Liver (tissue), 9 donors: Measurements from ENCODE around the gene TOM1L2. TPM values are rescaled to one million over a fixed set of nuclear protein-coding genes. Genes with fewer than 3 reads are reported as not detected.

Experiments used
- DNase-seq: peaks from one replicate; pipeline ENCODE4 v3.0.0-alpha.2; 2017; ENCODE audit warnings: low spot score
- H3K27ac ChIP-seq, 2 donors: one replicate each; pipeline ENCODE4 v1.7.0; 2013; ENCODE audit warnings: inconsistent platforms in 2 of 2, low read length in 2 of 2, control low read depth in 1 of 2, low read depth in 1 of 2, mild to moderate bottlenecking in 1 of 2
- H3K27me3 ChIP-seq, 4 donors: one replicate each; pipeline versions ENCODE4 v1.6.1 to v1.7.0; 2013; ENCODE audit warnings: low read length in 3 of 4, inconsistent platforms in 1 of 4, mild to moderate bottlenecking in 1 of 4, moderate library complexity in 1 of 4; ENCODE audit not compliant: control insufficient read depth in 4 of 4, insufficient read depth in 4 of 4
- H3K36me3 ChIP-seq, 4 donors: one replicate each; pipeline versions ENCODE4 v1.6.1 to v1.7.0; 2013; ENCODE audit warnings: low read length in 3 of 4, mild to moderate bottlenecking in 3 of 4, low read depth in 1 of 4, moderate library complexity in 1 of 4; ENCODE audit not compliant: control insufficient read depth in 4 of 4, insufficient read depth in 3 of 4
- H3K4me1 ChIP-seq, 4 donors: one replicate each; pipeline versions ENCODE4 v1.6.1 to v1.7.0; 2013; ENCODE audit warnings: low read length in 3 of 4, mild to moderate bottlenecking in 3 of 4, moderate library complexity in 1 of 4; ENCODE audit not compliant: control insufficient read depth in 4 of 4, insufficient read depth in 4 of 4
- H3K4me3 ChIP-seq, 3 donors: one replicate each; pipeline versions ENCODE4 v1.6.1 to v1.7.0; 2013; ENCODE audit warnings: low read length in 3 of 3, control low read depth in 1 of 3, low read depth in 1 of 3, mild to moderate bottlenecking in 1 of 3
- H3K9ac ChIP-seq, 2 donors: one replicate each; pipeline ENCODE4 v1.7.0; 2013; ENCODE audit warnings: low read length in 2 of 2, mild to moderate bottlenecking in 2 of 2, moderate library complexity in 2 of 2, control low read depth in 1 of 2, low read depth in 1 of 2
- H3K9me3 ChIP-seq, 4 donors: one replicate each; pipeline versions ENCODE4 v1.6.1 to v1.7.0; 2013; ENCODE audit warnings: low read length in 3 of 4; ENCODE audit not compliant: control insufficient read depth in 4 of 4
- ATF3 ChIP-seq: IDR thresholded peaks from 2 replicates; pipeline ENCODE4 v1.6.1; 2016; ENCODE audit warnings: antibody characterized with exemption
- EGR1 ChIP-seq, 2 donors: IDR thresholded peaks; 2 replicates each; pipeline ENCODE4 v1.6.1; 2016 to 2018; ENCODE audit warnings: antibody characterized with exemption in 2 of 2, low read depth in 2 of 2
- FOXA1 ChIP-seq: IDR thresholded peaks from 2 replicates; pipeline ENCODE4 v1.6.1; 2016; ENCODE audit warnings: antibody characterized with exemption
- FOXA2 ChIP-seq: IDR thresholded peaks from 2 replicates; pipeline ENCODE4 v1.6.1; 2016; ENCODE audit warnings: antibody characterized with exemption
- GABPA ChIP-seq, 2 donors: IDR thresholded peaks in 1 of 2; conservative IDR thresholded peaks in 1 of 2; 2 replicates each; pipeline ENCODE4 v1.6.1; 2016; ENCODE audit warnings: antibody characterized with exemption in 2 of 2, mild to moderate bottlenecking in 1 of 2, moderate library complexity in 1 of 2
- HNF4A ChIP-seq, 2 donors: conservative IDR thresholded peaks; 2 replicates each; pipeline ENCODE4 v1.6.1; 2016; ENCODE audit warnings: antibody characterized with exemption in 2 of 2, mild to moderate bottlenecking in 2 of 2
- HNF4G ChIP-seq: IDR thresholded peaks from 2 replicates; pipeline ENCODE4 v1.6.1; 2016; ENCODE audit warnings: antibody characterized with exemption
- JUND ChIP-seq, 2 donors: IDR thresholded peaks; 2 replicates each; pipeline ENCODE4 v1.6.1; 2016; ENCODE audit warnings: antibody characterized with exemption in 2 of 2
- MAX ChIP-seq: IDR thresholded peaks from 2 replicates; pipeline ENCODE4 v1.6.1; 2016; ENCODE audit warnings: antibody characterized with exemption
- NR2F2 ChIP-seq: IDR thresholded peaks from 2 replicates; pipeline ENCODE4 v1.6.1; 2016; ENCODE audit warnings: antibody characterized with exemption
- RAD21 ChIP-seq, 2 donors: IDR thresholded peaks; 2 replicates each; pipeline ENCODE4 v1.6.1; 2016; ENCODE audit warnings: antibody characterized with exemption in 2 of 2, mild to moderate bottlenecking in 2 of 2
- REST ChIP-seq: IDR thresholded peaks from 2 replicates; pipeline ENCODE4 v1.6.1; 2016; ENCODE audit warnings: antibody characterized with exemption, mild to moderate bottlenecking
- RXRA ChIP-seq, 2 donors: IDR thresholded peaks; 2 replicates each; pipeline ENCODE4 v1.6.1; 2017 to 2018; ENCODE audit warnings: antibody characterized with exemption in 2 of 2, mild to moderate bottlenecking in 1 of 2
- SP1 ChIP-seq: IDR thresholded peaks from 2 replicates; pipeline ENCODE4 v1.6.1; 2018; ENCODE audit warnings: antibody characterized with exemption, mild to moderate bottlenecking
- TAF1 ChIP-seq: conservative IDR thresholded peaks from 2 replicates; pipeline ENCODE4 v1.6.1; 2016; ENCODE audit warnings: antibody characterized with exemption, mild to moderate bottlenecking
- YY1 ChIP-seq: IDR thresholded peaks from 2 replicates; pipeline ENCODE4 v1.6.1; 2016; ENCODE audit warnings: antibody characterized with exemption, mild to moderate bottlenecking
- ZBTB33 ChIP-seq: IDR thresholded peaks from 2 replicates; pipeline ENCODE4 v1.6.1; 2016; ENCODE audit warnings: antibody characterized with exemption
- WGBS: extraction: QIAGEN DNeasy Blood & Tissue Kit; methylation state at CpG from one replicate; pipeline ENCODE4 v1.1.7; 2013; 5-methylcytosine and 5-hydroxymethylcytosine counted together
- polyA plus RNA-seq, 2 donors: library from polyadenylated mRNA; stranded (reverse) in 1 of 2; unstranded in 1 of 2; fragments of 200-250 nt in 1 of 2; fragments of >200 nt in 1 of 2; fragmentation: Nextera tagmentation in 1 of 2; extraction: Ambion mirVana in 1 of 2; gene quantifications; one replicate each; pipeline versions ENCODE4 v1.2.1 to v1.2.3, GENCODE V29; 2013 to 2015
- total RNA-seq, 2 donors: library from RNA; depleted of rRNA; stranded (reverse); fragments of >200 nt; gene quantifications; one replicate each; pipeline ENCODE4 v1.2.3, GENCODE V29; 2014
- TF ChIP-seq, protein P1 (sequence below): fragments of 150-350 bp; IDR thresholded peaks from 2 replicates; pipeline ENCODE4 v1.5.1; 2017; ENCODE audit warnings: improper control_type of control experiment, low read depth, low read length; ENCODE audit not compliant: missing input control
- donor health status: healthy.
- donor health status: healthy.
- donor health status: healthy.
- donor health status: healthy.
- donor health status: healthy.

Gene TOM1L2
- total and polyA plus RNA-seq, 4 donors: 5.0 to 24.0 (median 9.3) TPM

GRCh38 chr17:17946093-17946492, 26.1 kb downstream of the TOM1L2 start:
- DNase-seq: no peak
- Histone ChIP-seq H3K36me3 (no peaks in the 10 kb centered on the region), H3K9ac (no peak overlapping the region), H3K4me3 (no peak overlapping the region), H3K4me1 (peaks cover 0 to 3% (median 0%) of the 10 kb centered on the region in 4 donors), H3K9me3 (no peaks in the 10 kb centered on the region), H3K27ac (no peak overlapping the region), H3K27me3 (no peaks in the 10 kb centered on the region)
- TF ChIP-seq HNF4A (conservative IDR thresholded peaks at IDR 0.05): no peak
- WGBS: 65% methylated on average over 3 of the region's 3 CpGs

GRCh38 chr17:17944743-17945142, 27.5 kb downstream of the TOM1L2 start:
- no peak for DNase-seq
- Histone ChIP-seq H3K27me3 (no peaks in the 10 kb centered on the region), H3K27ac (no peak overlapping the region), H3K4me1 (peaks cover 0 to 3% (median 0%) of the 10 kb centered on the region in 4 donors), H3K9ac (no peak overlapping the region), H3K36me3 (no peaks in the 10 kb centered on the region), H3K4me3 (no peak overlapping the region), H3K9me3 (no peaks in the 10 kb centered on the region)
- TF ChIP-seq ATF3 (no peak), YY1 (no peak), HNF4A (conservative IDR thresholded peaks at IDR 0.05) (no peak), SP1 (no peak), NR2F2 (no peak), RAD21 (IDR thresholded peaks at IDR 0.05) (no peak), RXRA (IDR thresholded peaks at IDR 0.05) (no peak), MAX (no peak), REST (no peak), JUND (IDR thresholded peaks at IDR 0.05) (no peak), HNF4G (no peak), FOXA1 (no peak), ZBTB33 (no peak), EGR1 (IDR thresholded peaks at IDR 0.05; ENCODE audit: low read depth in 2 of 2) (no peak), TAF1 (no peak), FOXA2 (no peak), GABPA (IDR thresholded peaks at IDR 0.05 in 1 of 2, conservative IDR thresholded peaks at IDR 0.05 in 1 of 2) (no peak)
- TF ChIP-seq, protein P1, sequence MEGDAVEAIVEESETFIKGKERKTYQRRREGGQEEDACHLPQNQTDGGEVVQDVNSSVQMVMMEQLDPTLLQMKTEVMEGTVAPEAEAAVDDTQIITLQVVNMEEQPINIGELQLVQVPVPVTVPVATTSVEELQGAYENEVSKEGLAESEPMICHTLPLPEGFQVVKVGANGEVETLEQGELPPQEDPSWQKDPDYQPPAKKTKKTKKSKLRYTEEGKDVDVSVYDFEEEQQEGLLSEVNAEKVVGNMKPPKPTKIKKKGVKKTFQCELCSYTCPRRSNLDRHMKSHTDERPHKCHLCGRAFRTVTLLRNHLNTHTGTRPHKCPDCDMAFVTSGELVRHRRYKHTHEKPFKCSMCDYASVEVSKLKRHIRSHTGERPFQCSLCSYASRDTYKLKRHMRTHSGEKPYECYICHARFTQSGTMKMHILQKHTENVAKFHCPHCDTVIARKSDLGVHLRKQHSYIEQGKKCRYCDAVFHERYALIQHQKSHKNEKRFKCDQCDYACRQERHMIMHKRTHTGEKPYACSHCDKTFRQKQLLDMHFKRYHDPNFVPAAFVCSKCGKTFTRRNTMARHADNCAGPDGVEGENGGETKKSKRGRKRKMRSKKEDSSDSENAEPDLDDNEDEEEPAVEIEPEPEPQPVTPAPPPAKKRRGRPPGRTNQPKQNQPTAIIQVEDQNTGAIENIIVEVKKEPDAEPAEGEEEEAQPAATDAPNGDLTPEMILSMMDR: no peak
- 97% methylated on average over 11 of the region's 11 CpGs for WGBS
